AG09319 (cell line): ENCODE data around the gene SERPINB8.

Experiments used
- DNase-seq: peaks from one replicate; pipeline ENCODE4 v3.0.0-alpha.2; 2010; ENCODE audit warnings: low read depth; ENCODE audit errors: extremely low read depth
- TF ChIP-seq, protein P1 (sequence below): IDR thresholded peaks from 2 replicates; pipeline ENCODE4 v1.5.1; 2011; ENCODE audit warnings: low read depth, mild to moderate bottlenecking, inconsistent platforms, low read length, moderate library complexity

SERPINB8 gene

GRCh38 chr18:63970809-63971205 is 926 bp downstream of the SERPINB8 start:
- DNase-seq, result no peak
- TF ChIP-seq, protein P1, sequence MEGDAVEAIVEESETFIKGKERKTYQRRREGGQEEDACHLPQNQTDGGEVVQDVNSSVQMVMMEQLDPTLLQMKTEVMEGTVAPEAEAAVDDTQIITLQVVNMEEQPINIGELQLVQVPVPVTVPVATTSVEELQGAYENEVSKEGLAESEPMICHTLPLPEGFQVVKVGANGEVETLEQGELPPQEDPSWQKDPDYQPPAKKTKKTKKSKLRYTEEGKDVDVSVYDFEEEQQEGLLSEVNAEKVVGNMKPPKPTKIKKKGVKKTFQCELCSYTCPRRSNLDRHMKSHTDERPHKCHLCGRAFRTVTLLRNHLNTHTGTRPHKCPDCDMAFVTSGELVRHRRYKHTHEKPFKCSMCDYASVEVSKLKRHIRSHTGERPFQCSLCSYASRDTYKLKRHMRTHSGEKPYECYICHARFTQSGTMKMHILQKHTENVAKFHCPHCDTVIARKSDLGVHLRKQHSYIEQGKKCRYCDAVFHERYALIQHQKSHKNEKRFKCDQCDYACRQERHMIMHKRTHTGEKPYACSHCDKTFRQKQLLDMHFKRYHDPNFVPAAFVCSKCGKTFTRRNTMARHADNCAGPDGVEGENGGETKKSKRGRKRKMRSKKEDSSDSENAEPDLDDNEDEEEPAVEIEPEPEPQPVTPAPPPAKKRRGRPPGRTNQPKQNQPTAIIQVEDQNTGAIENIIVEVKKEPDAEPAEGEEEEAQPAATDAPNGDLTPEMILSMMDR, result no peak

DNA sequence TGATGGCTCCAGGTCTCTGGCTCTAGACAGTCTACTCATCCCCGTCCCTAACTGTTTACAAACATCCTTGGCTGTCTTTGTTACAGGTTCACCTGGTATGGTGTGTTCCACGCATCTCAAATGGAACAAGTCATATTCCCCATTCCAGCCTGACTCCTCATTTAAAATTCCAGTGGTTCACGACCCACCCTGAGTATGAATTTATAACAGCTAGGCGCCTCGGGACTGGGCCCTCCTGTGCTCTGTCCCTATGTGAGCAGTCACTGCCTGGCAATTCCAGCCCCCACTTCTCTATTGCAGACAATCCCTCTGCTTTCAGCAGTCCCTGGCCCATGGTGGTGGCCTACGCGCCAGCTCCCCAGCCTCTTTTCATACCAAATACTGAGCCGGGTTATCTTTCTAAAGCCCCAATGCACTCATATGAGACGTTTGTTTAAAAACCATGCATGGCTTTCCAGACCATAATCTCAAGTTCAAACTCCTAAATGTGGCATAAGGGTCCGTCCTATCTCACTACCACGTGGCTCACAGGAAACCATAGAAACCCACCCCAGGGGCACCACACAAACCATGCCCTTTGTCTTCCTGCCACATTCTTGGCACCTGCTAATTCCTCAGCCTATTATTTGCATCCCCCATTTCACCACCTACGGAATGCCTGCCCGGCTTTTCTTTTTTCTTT is 1.6 kb downstream of the SERPINB8 start:
- TF ChIP-seq, protein P1, result no peak
- no peak for DNase-seq

- DNase-seq, result no peak
- TF ChIP-seq, protein P1, result no peak
Measured at GRCh38 chr18:63972002-63972376, 2.1 kb downstream of the SERPINB8 start.

DNA sequence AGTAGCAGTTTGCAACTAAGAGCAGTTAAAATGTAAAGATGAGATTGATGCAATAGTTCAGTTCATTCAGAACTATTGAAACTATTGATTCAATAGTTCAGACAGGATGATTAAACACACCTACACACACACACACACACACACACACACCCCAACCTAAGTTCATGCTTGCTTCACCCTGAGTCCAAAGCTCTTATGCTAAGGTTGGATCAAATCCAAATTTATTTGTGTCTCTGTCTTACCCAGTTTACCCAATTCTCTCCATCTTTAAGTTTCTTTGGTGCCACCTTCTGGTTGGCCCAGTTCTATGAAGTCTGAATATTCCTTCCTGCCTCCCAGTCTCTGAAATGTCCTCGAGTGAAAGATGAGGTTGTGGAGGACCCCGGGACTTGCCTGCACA is 5.1 kb downstream of the SERPINB8 start:
- no peak for DNase-seq
- TF ChIP-seq, protein P1, result peak; percentile 29

- no peak for DNase-seq
Measured at GRCh38 chr18:63975628-63976027, 5.7 kb downstream of the SERPINB8 start.

DNA sequence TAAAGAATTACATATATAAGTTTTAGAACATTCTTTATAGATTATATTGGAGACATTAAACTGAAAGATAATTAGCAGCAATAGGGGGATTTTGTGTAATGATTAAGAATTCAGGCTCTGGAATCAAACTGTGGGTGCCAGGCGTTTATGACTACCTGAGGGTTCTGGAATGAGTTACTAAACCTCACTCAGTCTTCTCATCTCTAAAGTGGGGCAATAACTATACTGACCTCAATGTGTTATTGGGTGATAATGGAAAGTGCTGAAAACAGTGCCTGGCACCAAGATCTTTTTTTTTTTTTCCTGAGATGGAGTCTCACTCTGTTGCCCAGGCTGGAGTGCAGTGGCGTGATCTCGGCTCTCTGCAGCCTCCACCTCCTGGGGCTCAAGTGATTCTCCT is 7.2 kb downstream of the SERPINB8 start:
- TF ChIP-seq, protein P1, result no peak
- DNase-seq, result no peak

More at GRCh38 chr18:63975628-63976027, 5.7 kb downstream of the SERPINB8 start:
- TF ChIP-seq, protein P1, result no peak

DNA sequence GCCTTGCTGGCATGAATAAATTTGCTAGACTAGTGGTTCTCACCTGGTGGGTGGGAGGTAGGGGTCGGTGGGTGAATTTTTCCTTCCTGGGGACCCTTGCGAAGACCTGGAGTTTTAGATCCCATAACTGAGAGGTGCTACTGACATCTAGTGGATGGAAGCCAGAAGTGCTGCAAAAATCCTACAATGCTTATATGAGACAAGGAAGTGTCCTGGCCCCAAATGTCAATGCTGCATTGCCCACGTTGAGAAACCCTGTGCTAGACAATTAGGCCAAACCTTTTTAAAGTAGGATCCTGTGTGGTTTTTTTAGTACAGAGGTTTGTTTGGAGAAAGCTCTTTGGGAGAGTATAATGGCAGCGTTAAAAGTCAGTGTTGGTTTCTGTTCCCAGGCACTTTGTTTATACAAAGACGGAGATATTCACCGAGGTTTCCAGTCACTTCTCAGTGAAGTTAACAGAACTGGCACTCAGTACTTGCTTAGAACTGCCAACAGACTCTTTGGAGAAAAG is 9.6 kb downstream of the SERPINB8 start:
- TF ChIP-seq, protein P1, result peak; percentile 93
- DNase-seq, result peak; percentile 22
